ENCODE measurements around the gene DGKE. TPM values are rescaled to one million over a fixed set of nuclear protein-coding genes. Genes with fewer than 3 reads are reported as not detected.

DGKE gene
- total and polyA plus RNA-seq, 2 of the 13 experiments (the other 11 are each of a cell fraction or from before 2014, with no cell fraction given): 3.2 to 5.3 TPM

GRCh38 chr17:56845934-56846333, 12.0 kb downstream of the DGKE start:
- 65% methylated on average over 1 of the region's 1 CpG for WGBS (ENCODE audit: low lambda C conversion rate)
- Histone ChIP-seq H3K27me3 (ENCODE audit: control insufficient read depth in 1 of 2, insufficient read depth in 2 of 2, low read length in 2 of 2) (no peaks in the 10 kb centered on the region), H3K9me3 (ENCODE audit: low read length) (no peaks in the 10 kb centered on the region), H3K79me2 (ENCODE audit: insufficient read depth, low read length) (no peaks in the 10 kb centered on the region), H3K4me1 (ENCODE audit: insufficient read depth, low read length) (no peaks in the 10 kb centered on the region), H2AFZ (ENCODE audit: low read length) (no peak overlapping the region), H3K27ac (ENCODE audit: extremely low read length, insufficient read depth, low read length) (no peak overlapping the region), H4K20me1 (ENCODE audit: insufficient read depth, low read length) (no peaks in the 10 kb centered on the region), H3K4me2 (ENCODE audit: low read depth, low read length) (no peak overlapping the region), H3K9ac (ENCODE audit: insufficient read depth, low read depth, low read length) (no peak overlapping the region), H3K4me3 (replicated peaks in 1 of 3; ENCODE audit: insufficient read depth in 1 of 3, low read depth in 2 of 3, low read length in 3 of 3) (no peak overlapping the region), H3K36me3 (replicated peaks in 1 of 2; ENCODE audit: control insufficient read depth in 1 of 2, insufficient read depth in 2 of 2, low read length in 2 of 2) (peaks cover 2 to 4% of the 10 kb centered on the region in 2 experiments; a peak in 4 of 5 replicates)
- ChIA-PET POLR2A (no interaction called here), CTCF (ENCODE audit: low intra/inter-chr PET ratio, low total read pairs) (no interaction called here)
- TF ChIP-seq XBP1 (CRISPR knock-in tag; IDR thresholded peaks at IDR 0.05): no peak
- no peak for TF ChIP-seq MBNL3 (CRISPR knock-in tag; conservative IDR thresholded peaks at IDR 0.05)
- TF ChIP-seq ZMYM3 (CRISPR knock-in tag; IDR thresholded peaks at IDR 0.05): no peak
- TF ChIP-seq ZNF670 (CRISPR knock-in tag; IDR thresholded peaks at IDR 0.05; ENCODE audit: borderline replicate concordance): no peak
- no peak for TF ChIP-seq NFATC3 (CRISPR knock-in tag; IDR thresholded peaks at IDR 0.05)
- no peak for TF ChIP-seq SMYD3 (CRISPR knock-in tag; IDR thresholded peaks at IDR 0.05)
- TF ChIP-seq E2F5 (CRISPR knock-in tag; conservative IDR thresholded peaks at IDR 0.05): no peak
- no peak for TF ChIP-seq ZBTB3 (CRISPR knock-in tag; IDR thresholded peaks at IDR 0.05; ENCODE audit: borderline replicate concordance, low read depth)
- TF ChIP-seq SCMH1 (CRISPR knock-in tag; IDR thresholded peaks at IDR 0.05; ENCODE audit: borderline replicate concordance): no peak
- no peak for TF ChIP-seq JARID2 (CRISPR knock-in tag; IDR thresholded peaks at IDR 0.05; ENCODE audit: insufficient replicate concordance)
- no peak for TF ChIP-seq ZNF850 (CRISPR knock-in tag; conservative IDR thresholded peaks at IDR 0.05)
- TF ChIP-seq ZNF75D (CRISPR knock-in tag; IDR thresholded peaks at IDR 0.05; ENCODE audit: borderline replicate concordance): no peak
- no peak for TF ChIP-seq CENPBD1 (CRISPR knock-in tag; IDR thresholded peaks at IDR 0.05; ENCODE audit: borderline replicate concordance, low read depth)
- TF ChIP-seq GPBP1L1 (CRISPR knock-in tag; IDR thresholded peaks at IDR 0.05): no peak
- TF ChIP-seq ZNF713 (CRISPR knock-in tag; IDR thresholded peaks at IDR 0.05): no peak
- no peak for TF ChIP-seq ZNF652 (CRISPR knock-in tag; IDR thresholded peaks at IDR 0.05; ENCODE audit: borderline replicate concordance, low read depth)
- TF ChIP-seq RAD51 (IDR thresholded peaks at IDR 0.05; ENCODE audit: borderline replicate concordance): no peak
- no peak for TF ChIP-seq CBX5 (CRISPR knock-in tag; IDR thresholded peaks at IDR 0.05; ENCODE audit: borderline replicate concordance)
- no peak for TF ChIP-seq ZNF766 (CRISPR knock-in tag; IDR thresholded peaks at IDR 0.05; ENCODE audit: borderline replicate concordance)
- TF ChIP-seq EEA1 (CRISPR knock-in tag; IDR thresholded peaks at IDR 0.05; ENCODE audit: borderline replicate concordance): no peak
- no peak for DNase-seq (ENCODE audit: low spot score)
- intact Hi-C loops (cut with micrococcal nuclease; ENCODE audit: unreplicated experiment): no loop called here
- in situ Hi-C loops (cut with HindIII; ENCODE audit: extremely low pct_ligation_motif_present, low pct_unique_long_range_greater_than_20kb): no loop called here
- no peak for ATAC-seq
- no peak for FAIRE-seq
- no TSS peak for BruUV-seq (replicated peaks)

All from HepG2 (cell line).